H1 (cell line): ENCODE results near the gene C12orf42. TPM values are rescaled to one million over a fixed set of nuclear protein-coding genes. Genes with fewer than 3 reads are reported as not detected.

ENCODE experiments used
- CTCF ChIA-PET: fragments of 300-600 bp; sonication (Branson Sonifier 250); formaldehyde crosslinking; loops from one replicate; lab custom pipeline; 2021; ENCODE audit not compliant: partially characterized antibody; lab: Charles Lee
- POLR2A ChIA-PET: fragments of 300-600 bp; sonication (Branson Sonifier 250); formaldehyde crosslinking; loops from one replicate; lab custom pipeline; 2021; ENCODE audit warnings: inconsistent platforms; ENCODE audit not compliant: partially characterized antibody; lab: Charles Lee
- DNase-seq, 2 experiments: peaks; one replicate each; pipeline versions ENCODE4 v3.0.0 to v3.0.0-alpha.2; 2010 to 2022; ENCODE audit warnings: low spot score in 2 of 2, low read depth in 1 of 2, mixed read lengths in 1 of 2
- FAIRE-seq: peaks from 2 replicates; lab custom pipeline; 2011; peaks lifted over from hg19 to GRCh38; lab: Jason Lieb, UNC
- H2AFZ ChIP-seq: 2 replicates; pipeline ENCODE4 v1.8.1; 2012; ENCODE audit warnings: low read length, inconsistent platforms
- H2AK5ac ChIP-seq: 2 replicates; pipeline ENCODE4 v1.6.1; 2013; ENCODE audit warnings: low read depth, low read length
- H2BK120ac ChIP-seq: replicated peaks from 2 replicates; pipeline ENCODE3; 2013; ENCODE audit warnings: low read depth, low read length, inconsistent platforms
- H2BK12ac ChIP-seq: 2 replicates; pipeline ENCODE4 v1.6.1; 2013; ENCODE audit warnings: low read depth, low read length
- H2BK15ac ChIP-seq: 2 replicates; pipeline ENCODE4 v1.6.1; 2013; ENCODE audit warnings: low read length
- H2BK20ac ChIP-seq: 2 replicates; pipeline ENCODE4 v1.6.1; 2013; ENCODE audit warnings: low read length
- H2BK5ac ChIP-seq: 2 replicates; pipeline ENCODE4 v1.6.1; 2013; ENCODE audit warnings: low read depth, low read length
- H3K14ac ChIP-seq: 2 replicates; pipeline ENCODE4 v1.6.1; 2013; ENCODE audit warnings: inconsistent platforms; ENCODE audit not compliant: insufficient read length
- H3K18ac ChIP-seq: 2 replicates; pipeline ENCODE4 v1.6.1; 2013; ENCODE audit warnings: low read length; ENCODE audit errors: extremely low read depth
- H3K23ac ChIP-seq: 2 replicates; pipeline ENCODE4 v1.6.1; 2013; ENCODE audit warnings: inconsistent platforms; ENCODE audit not compliant: insufficient read length
- H3K23me2 ChIP-seq: 2 replicates; pipeline ENCODE4 v1.6.1; 2013; ENCODE audit warnings: low read depth, low read length
- H3K27ac ChIP-seq: 2 replicates; pipeline ENCODE4 v1.6.1; 2011; ENCODE audit warnings: low read depth, low read length, inconsistent platforms
- H3K27me3 ChIP-seq, 4 experiments: replicated peaks in 1 of 4; 1 replicate in 1 of 4; 2 replicates in 3 of 4; pipeline versions ENCODE4 v1.6.1 to v1.8.1; 2011 to 2013; ENCODE audit warnings: low read length in 3 of 4, mild to moderate bottlenecking in 3 of 4, inconsistent platforms in 2 of 4, mixed read lengths in 2 of 4, moderate library complexity in 1 of 4; ENCODE audit not compliant: control insufficient read depth in 3 of 4, insufficient read depth in 3 of 4; ENCODE audit errors: extremely low read depth in 1 of 4
- H3K36me3 ChIP-seq, 4 experiments: 2 replicates each; pipeline versions ENCODE4 v1.6.1 to v1.8.1; 2011 to 2013; ENCODE audit warnings: mild to moderate bottlenecking in 4 of 4, low read length in 3 of 4, moderate library complexity in 2 of 4, control low read depth in 1 of 4, inconsistent platforms in 1 of 4; ENCODE audit not compliant: insufficient read depth in 4 of 4, control insufficient read depth in 2 of 4
- H3K4ac ChIP-seq: replicated peaks from 2 replicates; pipeline ENCODE3; 2013; ENCODE audit warnings: low read length, low read depth, mixed read lengths, inconsistent platforms; ENCODE audit not compliant: insufficient read length
- H3K4me1 ChIP-seq, 4 experiments: replicated peaks in 1 of 4; 1 replicate in 1 of 4; 2 replicates in 3 of 4; pipeline versions ENCODE4 v1.6.1 to v1.8.1; 2011 to 2013; ENCODE audit warnings: low read length in 3 of 4, inconsistent platforms in 2 of 4, mixed read lengths in 1 of 4; ENCODE audit not compliant: insufficient read depth in 4 of 4, control insufficient read depth in 3 of 4
- H3K4me2 ChIP-seq, 2 experiments: 2 replicates each; pipeline versions ENCODE4 v1.6.1 to v1.8.1; 2011 to 2013; ENCODE audit warnings: low read depth in 2 of 2, low read length in 2 of 2, control low read depth in 1 of 2, inconsistent platforms in 1 of 2, mild to moderate bottlenecking in 1 of 2; ENCODE audit not compliant: insufficient read depth in 1 of 2
- H3K4me3 ChIP-seq, 4 experiments: fragments of 200-600, 300-600 bp in 1 of 4; sonication (generic), shearing (Covaris generic), sonication (Bioruptor Twin) in 1 of 4; 2 replicates each; pipeline versions ENCODE4 v1.5.1 to v1.8.1; 2011 to 2016; ENCODE audit warnings: low read length in 4 of 4, low read depth in 3 of 4, control low read depth in 2 of 4, inconsistent platforms in 2 of 4, mild to moderate bottlenecking in 2 of 4, mixed read lengths in 1 of 4, moderate library complexity in 1 of 4; ENCODE audit not compliant: insufficient read depth in 2 of 4; ENCODE audit errors: extremely low read depth in 1 of 4
- H3K56ac ChIP-seq: replicated peaks from 2 replicates; pipeline ENCODE3; 2013; ENCODE audit warnings: low read depth, mild to moderate bottlenecking, mixed read lengths, low read length, inconsistent platforms; ENCODE audit not compliant: insufficient read length
- H3K79me1 ChIP-seq: 2 replicates; pipeline ENCODE4 v1.6.1; 2013; ENCODE audit warnings: low read depth, low read length, control low read depth
- H3K79me2 ChIP-seq, 2 experiments: 2 replicates each; pipeline versions ENCODE4 v1.6.1 to v1.8.1; 2012 to 2013; ENCODE audit warnings: low read length in 2 of 2, mild to moderate bottlenecking in 2 of 2, inconsistent platforms in 1 of 2; ENCODE audit not compliant: insufficient read depth in 2 of 2, control insufficient read depth in 1 of 2
- H3K9ac ChIP-seq, 4 experiments: replicated peaks in 1 of 4; 1 replicate in 1 of 4; 2 replicates in 3 of 4; pipeline versions ENCODE4 v1.6.1 to v1.8.1; 2011 to 2013; ENCODE audit warnings: low read depth in 3 of 4, low read length in 3 of 4, control low read depth in 2 of 4, mild to moderate bottlenecking in 2 of 4, moderate library complexity in 2 of 4, inconsistent platforms in 1 of 4; ENCODE audit errors: extremely low read depth in 1 of 4
- H3K9me3 ChIP-seq, 2 experiments: 2 replicates each; pipeline versions ENCODE4 v1.6.1 to v1.8.1; 2012 to 2013; ENCODE audit warnings: mild to moderate bottlenecking in 2 of 2, moderate library complexity in 2 of 2, control low read depth in 1 of 2, inconsistent platforms in 1 of 2, low read depth in 1 of 2, low read length in 1 of 2, mixed read lengths in 1 of 2; ENCODE audit not compliant: insufficient read depth in 2 of 2
- H4K20me1 ChIP-seq, 2 experiments: replicated peaks in 1 of 2; 2 replicates each; pipeline versions ENCODE3 to v1.8.1; 2011 to 2013; ENCODE audit warnings: inconsistent platforms in 2 of 2, low read length in 2 of 2, mild to moderate bottlenecking in 1 of 2; ENCODE audit not compliant: insufficient read depth in 2 of 2, control insufficient read depth in 1 of 2
- H4K5ac ChIP-seq: 2 replicates; pipeline ENCODE4 v1.6.1; 2013; ENCODE audit warnings: low read length, low read depth, mixed read lengths, inconsistent platforms; ENCODE audit not compliant: insufficient read length
- H4K8ac ChIP-seq: 2 replicates; pipeline ENCODE4 v1.8.0; 2013; ENCODE audit warnings: mild to moderate bottlenecking, moderate library complexity, low read length, inconsistent platforms; ENCODE audit not compliant: insufficient read depth; ENCODE audit errors: extremely low read depth
- H4K91ac ChIP-seq: replicated peaks from 2 replicates; pipeline ENCODE3; 2013; ENCODE audit warnings: low read length, mixed read lengths, inconsistent platforms; ENCODE audit not compliant: insufficient read length
- EGR1 ChIP-seq: IDR thresholded peaks from 2 replicates; pipeline ENCODE4 v1.6.1; 2011; ENCODE audit warnings: low read depth, low read length, borderline replicate concordance
- HDAC2 ChIP-seq, 2 experiments: fragments of 300-600 bp in 1 of 2; sonication (generic) in 1 of 2; IDR thresholded peaks; 2 replicates each; pipeline ENCODE4 v1.6.1; 2011 to 2012; ENCODE audit warnings: low read depth in 2 of 2, low read length in 2 of 2, mild to moderate bottlenecking in 2 of 2, moderate library complexity in 2 of 2, borderline replicate concordance in 1 of 2, inconsistent platforms in 1 of 2
- HDAC6 ChIP-seq: IDR thresholded peaks from one replicate; pipeline ENCODE4 v1.7.1; 2012; ENCODE audit warnings: low read depth, mild to moderate bottlenecking, inconsistent platforms, low read length, moderate library complexity
- JUND ChIP-seq: IDR thresholded peaks from 2 replicates; pipeline ENCODE4 v1.6.1; 2011; ENCODE audit warnings: mild to moderate bottlenecking, improper control_type of control experiment, low read length
- POLR2AphosphoS5 ChIP-seq: IDR thresholded peaks from 2 replicates; pipeline ENCODE4 v1.6.1; 2011; ENCODE audit warnings: low read depth, low read length
- SIN3A ChIP-seq, 2 experiments: IDR thresholded peaks in 1 of 2; conservative IDR thresholded peaks in 1 of 2; 2 replicates each; pipeline ENCODE4 v1.6.1; 2011 to 2012; ENCODE audit warnings: low read length in 2 of 2, improper control_type of control experiment in 1 of 2, low read depth in 1 of 2, mild to moderate bottlenecking in 1 of 2
- ZNF274 ChIP-seq: IDR thresholded peaks from 2 replicates; pipeline ENCODE4 v1.7.0; 2012; ENCODE audit warnings: low read length, borderline replicate concordance; ENCODE audit errors: extremely low read depth
- WGBS, 2 experiments: shearing (Covaris generic) in 1 of 2; methylation state at CpG; one replicate each; pipeline versions ENCODE4 v1.1.6 to v1.1.7; 2013 to 2015; ENCODE audit warnings: low lambda C conversion rate in 2 of 2, mixed read lengths in 2 of 2, inconsistent platforms in 1 of 2, low coverage in 1 of 2, missing lambda C conversion rate in 1 of 2; ENCODE audit not compliant: insufficient replicate concordance in 2 of 2, insufficient coverage in 1 of 2, insufficient read length in 1 of 2; ENCODE audit errors: extremely low coverage in 1 of 2, missing lambda C conversion rate in 1 of 2; 5-methylcytosine and 5-hydroxymethylcytosine counted together
- polyA plus RNA-seq, 7 experiments: library from polyadenylated mRNA; depleted of rRNA in 3 of 7; stranded (reverse) in 5 of 7; unstranded in 2 of 7; fragments of >200 nt in 5 of 7; fragments of 200-250 nt in 2 of 7; gene quantifications; 1 replicate in 5 of 7; 2 replicates in 1 of 7; 4 replicates in 1 of 7; pipeline versions ENCODE4 v1.2.1 to v1.2.3, GENCODE V29; 2011 to 2013; ENCODE audit warnings: missing spikeins in 2 of 7, mixed read lengths in 2 of 7
- total RNA-seq: library from RNA; stranded (reverse); fragmentation: NEBNext Ultra II Directional; extraction: Animal tissue kit (Norgen Biotek cat#: 25700); gene quantifications from 2 replicates; pipeline ENCODE4 v1.2.1, GENCODE V29; 2021

Gene C12orf42
- total and polyA plus RNA-seq, 2 of the 8 experiments (the other 6 are each of a cell fraction or from before 2014, with no cell fraction given) = 0.05 TPM; not detected in 1

- H3K79me1 ChIP-seq = no peaks in the 10 kb centered on the region
- no peak overlapping the region for H3K27ac ChIP-seq
- no peak overlapping the region for H3K4ac ChIP-seq
- POLR2A ChIA-PET = interaction anchor here (0.6 kb wide), 1 partner anchor 32 kb away, joined by 3 read pairs; no protein-coding TSS in a partner anchor
- H3K9ac ChIP-seq = no peak overlapping the region
- H3K14ac ChIP-seq = no peak overlapping the region
- H3K9me3 ChIP-seq = no peaks in the 10 kb centered on the region
- H3K27me3 ChIP-seq = no peaks in the 10 kb centered on the region
- FAIRE-seq = no peak
- no peak overlapping the region for H3K4me3 ChIP-seq
- no peak overlapping the region for H3K56ac ChIP-seq
- no peak overlapping the region for H3K23ac ChIP-seq
- no peak overlapping the region for H2BK5ac ChIP-seq
- CTCF ChIA-PET = interaction anchor here (4.9 kb wide), 1 partner anchor 15 kb away, joined by 17 read pairs; no protein-coding TSS in a partner anchor
- H4K5ac ChIP-seq = no peak overlapping the region
- no peaks in the 10 kb centered on the region for H4K20me1 ChIP-seq
- 81% methylated on average over 5 of the region's 5 CpGs; no CpG with 5 or more reads in 1 of the 2 experiments for WGBS, 2 experiments
- H3K23me2 ChIP-seq = no peaks in the 10 kb centered on the region
- no peak overlapping the region for H4K8ac ChIP-seq
- no peak overlapping the region for H2BK120ac ChIP-seq
- H2AK5ac ChIP-seq = no peak overlapping the region
- H3K4me2 ChIP-seq = no peak overlapping the region
- H3K36me3 ChIP-seq = no peaks in the 10 kb centered on the region
- no peaks in the 10 kb centered on the region for H3K4me1 ChIP-seq
- no peak overlapping the region for H2BK15ac ChIP-seq
- no peak for TF ChIP-seq JUND
- TF ChIP-seq SIN3A (conservative IDR thresholded peaks at IDR 0.05 in 1 of 2, IDR thresholded peaks at IDR 0.05 in 1 of 2; ENCODE audit: low read depth in 1 of 2, low read length in 2 of 2) = no peak
- no peak for TF ChIP-seq HDAC6
- TF ChIP-seq HDAC2 (IDR thresholded peaks at IDR 0.05; ENCODE audit: borderline replicate concordance in 1 of 2, low read depth in 2 of 2, low read length in 2 of 2) = no peak
- no peak for TF ChIP-seq EGR1
- TF ChIP-seq ZNF274 = no peak
- TF ChIP-seq POLR2AphosphoS5 = no peak
- no peaks in the 10 kb centered on the region for H3K79me2 ChIP-seq
- H2BK20ac ChIP-seq = no peak overlapping the region
- H3K18ac ChIP-seq = no peak overlapping the region
- H4K91ac ChIP-seq = no peak overlapping the region
- no peak for DNase-seq
- H2AFZ ChIP-seq = no peak overlapping the region
- no peak overlapping the region for H2BK12ac ChIP-seq
Observed at GRCh38 chr12:103310546-103311270, 185.1 kb downstream of the C12orf42 start.
